T-helper 9 cell (primary cell): ENCODE data around the gene TMEM143.

ENCODE experiments used
- DNase-seq: peaks from one replicate; pipeline ENCODE4 v3.0.0-alpha.2; 2020

Gene TMEM143

GRCh38 chr19:48290771-48291488, 72.8 kb downstream of the TMEM143 start:
- peak; percentile 65 for DNase-seq

DNA sequence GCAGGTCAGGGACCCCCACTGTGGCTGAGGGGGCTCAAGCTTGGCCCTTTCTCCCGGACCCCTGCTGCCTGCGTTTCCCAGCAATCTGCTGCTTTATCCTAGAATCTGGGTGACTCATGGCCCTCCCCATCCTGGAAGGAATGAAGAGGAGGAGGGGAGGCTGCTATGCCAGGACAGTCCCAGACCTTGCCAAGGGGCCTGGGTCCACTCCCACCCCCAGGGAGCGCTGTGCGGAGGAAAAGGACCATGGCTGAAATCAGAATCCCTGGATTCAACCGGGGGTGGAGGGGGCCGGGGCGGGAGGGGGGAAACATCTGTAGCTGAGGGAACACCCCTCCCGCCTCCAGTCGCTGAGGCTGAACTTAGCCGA, 73.4 kb downstream of the TMEM143 start:
- DNase-seq = no peak

DNA sequence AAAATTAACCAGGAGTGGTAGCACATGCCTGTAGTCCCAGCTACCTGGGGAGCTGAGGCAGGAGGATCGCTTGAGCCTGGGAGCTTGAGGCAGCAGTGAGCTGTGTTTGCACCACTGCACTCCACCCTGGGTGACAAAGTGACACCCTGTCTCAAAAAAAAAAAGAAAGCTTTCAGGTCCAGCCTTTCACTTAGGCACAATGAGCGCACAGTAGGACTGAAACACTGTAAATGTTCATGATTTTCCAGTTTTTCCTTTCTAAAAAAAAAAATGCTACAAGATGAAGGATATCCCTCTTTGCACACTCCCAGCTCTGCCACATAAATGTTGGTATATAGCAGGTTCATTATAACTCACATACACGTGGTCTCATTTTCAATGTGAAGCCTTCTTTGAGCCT, 76.0 kb downstream of the TMEM143 start:
- DNase-seq = no peak

- DNase-seq = no peak
Measured at GRCh38 chr19:48284896-48285295, 78.8 kb downstream of the TMEM143 start.

- no peak for DNase-seq
Measured at GRCh38 chr19:48283908-48284307, 79.8 kb downstream of the TMEM143 start.
